Kidney epithelial cell (primary cell): ENCODE measurements around the gene GLTP. TPM values are rescaled to one million over a fixed set of nuclear protein-coding genes. Genes with fewer than 3 reads are reported as not detected.

ENCODE experiments used
- DNase-seq: peaks from one replicate; pipeline ENCODE4 v3.0.0-alpha.2; 2010; ENCODE audit warnings: low read depth
- H3K27me3 ChIP-seq: 2 replicates; pipeline ENCODE4 v1.6.0; 2011; ENCODE audit warnings: low read length; ENCODE audit not compliant: control insufficient read depth, insufficient read depth
- H3K36me3 ChIP-seq: 2 replicates; pipeline ENCODE4 v1.5.1; 2011; ENCODE audit warnings: low read length; ENCODE audit not compliant: control insufficient read depth, insufficient read depth
- H3K4me3 ChIP-seq: 2 replicates; pipeline ENCODE4 v1.5.1; 2011; ENCODE audit warnings: low read depth, mild to moderate bottlenecking, control low read depth, low read length
- total RNA-seq: library from RNA; depleted of rRNA; stranded (reverse); fragments of >200 nt; gene quantifications from 2 replicates; pipeline ENCODE4 v1.2.3, GENCODE V29; 2015
- TF ChIP-seq, protein P1 (sequence below): IDR thresholded peaks from 2 replicates; pipeline ENCODE4 v1.5.1; 2011; ENCODE audit warnings: mild to moderate bottlenecking, moderate library complexity, low read length, control low read depth, inconsistent platforms; ENCODE audit not compliant: insufficient read depth, poor library complexity, severe bottlenecking

Gene GLTP
- total RNA-seq, 1 donor from 2014 or later: 48.4 TPM

DNA sequence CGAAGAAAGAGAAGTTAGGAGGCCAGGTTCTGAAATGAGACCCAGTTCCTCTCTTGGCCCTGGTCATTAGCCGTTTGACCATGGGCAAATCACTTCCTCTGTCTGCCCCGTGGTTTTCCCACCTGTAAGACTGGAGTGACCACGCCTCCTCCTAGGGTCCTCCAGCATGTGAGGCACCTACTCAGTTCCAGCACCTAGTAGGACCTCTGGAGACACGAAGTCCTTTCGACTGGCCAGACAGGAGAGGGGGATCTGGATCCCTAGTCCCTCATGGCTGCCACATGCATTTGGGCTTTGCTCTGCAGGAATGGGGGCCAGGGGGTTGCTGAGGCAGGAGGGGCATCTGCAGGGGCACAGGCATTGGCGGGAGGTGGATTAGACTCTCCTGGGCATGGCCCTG is 63.5 kb downstream of the GLTP start:
- Histone ChIP-seq H3K36me3 (no peaks in the 10 kb centered on the region), H3K4me3 (no peak overlapping the region), H3K27me3 (no peaks in the 10 kb centered on the region)
- TF ChIP-seq, protein P1, sequence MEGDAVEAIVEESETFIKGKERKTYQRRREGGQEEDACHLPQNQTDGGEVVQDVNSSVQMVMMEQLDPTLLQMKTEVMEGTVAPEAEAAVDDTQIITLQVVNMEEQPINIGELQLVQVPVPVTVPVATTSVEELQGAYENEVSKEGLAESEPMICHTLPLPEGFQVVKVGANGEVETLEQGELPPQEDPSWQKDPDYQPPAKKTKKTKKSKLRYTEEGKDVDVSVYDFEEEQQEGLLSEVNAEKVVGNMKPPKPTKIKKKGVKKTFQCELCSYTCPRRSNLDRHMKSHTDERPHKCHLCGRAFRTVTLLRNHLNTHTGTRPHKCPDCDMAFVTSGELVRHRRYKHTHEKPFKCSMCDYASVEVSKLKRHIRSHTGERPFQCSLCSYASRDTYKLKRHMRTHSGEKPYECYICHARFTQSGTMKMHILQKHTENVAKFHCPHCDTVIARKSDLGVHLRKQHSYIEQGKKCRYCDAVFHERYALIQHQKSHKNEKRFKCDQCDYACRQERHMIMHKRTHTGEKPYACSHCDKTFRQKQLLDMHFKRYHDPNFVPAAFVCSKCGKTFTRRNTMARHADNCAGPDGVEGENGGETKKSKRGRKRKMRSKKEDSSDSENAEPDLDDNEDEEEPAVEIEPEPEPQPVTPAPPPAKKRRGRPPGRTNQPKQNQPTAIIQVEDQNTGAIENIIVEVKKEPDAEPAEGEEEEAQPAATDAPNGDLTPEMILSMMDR: no peak
- no peak for DNase-seq

DNA sequence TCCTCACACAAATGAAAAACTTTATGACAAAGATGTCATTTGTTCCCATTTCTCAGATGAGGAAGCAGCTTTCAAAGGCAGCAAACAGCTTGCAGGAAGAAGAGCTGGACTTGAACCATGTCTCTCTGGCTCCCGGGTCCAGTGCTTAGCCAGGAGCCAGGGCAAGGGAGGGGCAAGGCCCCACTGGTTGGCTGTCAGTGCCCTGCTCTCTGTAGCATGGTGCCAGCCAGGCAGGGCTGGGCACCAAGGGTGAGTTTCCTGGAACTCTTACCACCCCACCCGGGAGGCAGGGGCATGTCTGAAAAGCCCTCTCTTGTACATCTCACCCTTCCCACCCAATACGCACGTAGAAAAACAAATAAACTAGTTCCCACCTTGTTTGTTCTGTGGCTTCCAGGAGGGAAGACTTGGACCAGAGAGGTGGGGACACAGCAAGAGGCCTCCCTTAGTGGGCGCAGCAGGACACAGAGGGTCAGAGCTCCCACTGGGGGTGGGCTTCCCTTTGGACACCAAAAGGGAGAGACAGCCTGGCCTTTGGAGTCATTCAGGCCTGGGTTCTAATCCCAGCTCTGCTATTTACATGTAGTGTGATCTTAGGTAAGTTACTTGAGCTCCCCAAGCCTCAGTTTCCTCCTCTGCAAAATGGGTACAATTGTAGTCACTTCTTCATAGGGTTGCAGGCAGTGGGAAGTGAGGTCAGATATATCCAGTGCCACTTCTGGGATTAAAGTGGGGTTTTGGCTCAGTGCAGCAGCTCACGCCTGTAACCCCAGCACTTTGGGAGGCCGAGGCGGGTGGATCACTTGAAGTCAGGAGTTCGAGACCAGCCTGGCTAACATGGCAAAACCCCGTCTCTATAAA is 64.4 kb downstream of the GLTP start:
- Histone ChIP-seq H3K27me3 (no peaks in the 10 kb centered on the region), H3K4me3 (no peak overlapping the region), H3K36me3 (no peaks in the 10 kb centered on the region)
- TF ChIP-seq, protein P1: no peak
- no peak for DNase-seq

DNA sequence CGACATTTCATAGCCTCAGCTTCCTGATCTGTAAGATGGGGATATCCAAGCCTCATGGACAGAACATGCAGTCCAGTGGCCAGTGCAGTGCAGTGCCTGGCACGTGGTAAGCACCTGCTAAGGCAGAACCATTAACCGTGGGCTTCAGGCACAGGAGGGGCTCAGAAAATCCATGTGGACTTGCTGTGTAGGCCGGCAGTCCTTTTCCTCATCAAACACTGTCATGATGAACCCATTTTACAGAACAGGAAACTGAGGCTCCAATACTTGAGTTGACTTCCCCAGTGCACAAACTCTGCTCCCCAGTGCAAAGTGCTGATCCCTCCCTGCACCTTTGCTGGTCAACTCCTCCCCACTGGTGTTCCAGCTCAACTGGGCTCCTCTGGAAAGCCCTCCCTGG is 65.1 kb downstream of the GLTP start:
- DNase-seq: no peak
- Histone ChIP-seq H3K27me3 (no peaks in the 10 kb centered on the region), H3K36me3 (no peaks in the 10 kb centered on the region), H3K4me3 (no peak overlapping the region)
- TF ChIP-seq, protein P1: no peak

DNA sequence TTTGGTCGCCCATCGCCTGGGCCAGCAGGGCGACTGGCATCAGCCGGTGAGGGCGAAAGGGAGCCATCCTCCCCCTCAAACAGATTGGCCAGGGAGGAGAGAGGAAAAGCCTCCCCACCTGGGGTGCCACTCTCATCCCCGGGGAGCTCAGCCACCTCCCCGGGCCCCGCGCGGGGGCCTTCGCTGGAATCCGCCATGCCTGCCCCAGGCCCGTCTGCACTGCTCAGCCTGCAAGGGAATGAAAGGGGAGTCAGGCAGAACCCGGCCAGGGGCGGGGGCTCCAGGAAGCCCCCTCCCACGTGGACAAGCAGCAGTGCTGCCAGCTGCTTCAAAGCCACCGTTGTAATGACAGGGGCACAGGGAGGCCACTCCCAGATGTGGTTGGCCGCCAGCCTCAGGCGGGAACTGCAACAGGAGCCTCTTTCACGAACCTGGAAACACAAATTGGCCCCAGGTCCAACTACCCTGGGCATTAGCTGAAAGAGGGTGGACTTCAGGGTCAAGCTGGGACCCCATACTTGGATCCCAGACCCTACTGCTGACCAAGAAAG is 65.7 kb downstream of the GLTP start:
- H3K4me3 ChIP-seq: no peak overlapping the region
- no peaks in the 10 kb centered on the region for H3K27me3 ChIP-seq
- H3K36me3 ChIP-seq: no peaks in the 10 kb centered on the region
- no peak for DNase-seq
- TF ChIP-seq, protein P1: no peak

DNA sequence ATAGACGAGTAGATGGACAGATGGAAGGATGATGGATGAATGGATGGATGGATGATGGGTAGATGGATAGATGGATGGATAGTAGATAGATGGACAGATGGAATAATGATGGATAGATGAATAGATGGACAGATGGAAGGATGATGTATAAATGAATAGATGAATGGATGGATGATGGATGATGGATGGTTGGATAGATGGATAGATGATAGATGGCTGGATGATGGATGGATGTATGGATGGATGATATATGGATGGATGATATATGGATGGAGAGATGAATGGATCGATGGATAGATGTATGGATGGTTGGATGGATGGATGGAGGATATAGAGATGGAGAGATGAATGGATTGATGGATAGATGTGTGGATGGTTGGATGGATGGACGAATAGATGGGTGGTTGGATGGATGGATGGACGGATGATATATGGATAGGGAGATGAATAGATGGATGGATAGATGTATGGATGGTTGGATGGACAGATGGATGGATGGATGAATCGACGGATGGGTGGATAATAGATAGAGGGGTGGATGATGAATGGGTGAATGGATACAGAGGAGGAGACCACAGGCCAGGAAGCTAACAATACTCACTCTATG is 66.4 kb downstream of the GLTP start:
- TF ChIP-seq, protein P1: no peak
- no peak overlapping the region for H3K4me3 ChIP-seq
- H3K27me3 ChIP-seq: no peaks in the 10 kb centered on the region
- no peaks in the 10 kb centered on the region for H3K36me3 ChIP-seq
- DNase-seq: no peak
